A673 (cell line): ENCODE results near the gene CCDC78. TPM values are rescaled to one million over a fixed set of nuclear protein-coding genes. Genes with fewer than 3 reads are reported as not detected.
"Not testable (repeated sequence)": the region's sequence is repeated elsewhere in the genome, so short reads cannot be mapped to it uniquely, and the experiment has no call there.

Source experiments
- BruUV-seq: library from RNA; stranded (reverse); fragments of 400-500 nt; replicated peaks from 2 replicates; lab custom pipeline; 2021; lab: Mats Ljungman, UMichigan
- CTCF ChIA-PET: fragments of 300-600 bp; sonication (Branson Sonifier 250); formaldehyde crosslinking; loops from one replicate; lab custom pipeline; 2022; ENCODE audit warnings: antibody characterized with exemption; lab: Charles Lee
- POLR2A ChIA-PET: fragments of 300-600 bp; sonication (Branson Sonifier 250); formaldehyde crosslinking; loops from one replicate; lab custom pipeline; 2022; ENCODE audit warnings: antibody characterized with exemption; ENCODE audit not compliant: low non-redundant PET; lab: Charles Lee
- DNase-seq: peaks from one replicate; pipeline ENCODE4 v3.0.0-alpha.2; 2015; ENCODE audit warnings: low spot score
- H3K27ac ChIP-seq: fragments of 200-600 bp; sonication (generic); 2 replicates; pipeline ENCODE4 v1.5.1; 2016; ENCODE audit warnings: mixed run types, low read depth, mild to moderate bottlenecking, mixed read lengths, antibody characterized with exemption, low read length; ENCODE audit not compliant: poor library complexity, severe bottlenecking
- H3K27me3 ChIP-seq: fragments of 200-600 bp; sonication (generic); replicated peaks from 2 replicates; pipeline ENCODE4 v1.6.1; 2017; ENCODE audit warnings: mixed run types, low read depth, mild to moderate bottlenecking, mixed read lengths, antibody characterized with exemption, low read length; ENCODE audit not compliant: insufficient read depth, poor library complexity
- H3K36me3 ChIP-seq: fragments of 200-600 bp; sonication (generic); 2 replicates; pipeline ENCODE4 v1.6.1; 2016; ENCODE audit warnings: mixed run types, mild to moderate bottlenecking, mixed read lengths, antibody characterized with exemption, low read length; ENCODE audit not compliant: insufficient read depth, poor library complexity, severe bottlenecking
- H3K4me1 ChIP-seq: fragments of 200-600 bp; sonication (generic); 2 replicates; pipeline ENCODE4 v1.6.1; 2017; ENCODE audit warnings: mixed run types, mild to moderate bottlenecking, mixed read lengths, antibody characterized with exemption, low read length; ENCODE audit not compliant: insufficient read depth, poor library complexity, severe bottlenecking
- H3K4me3 ChIP-seq: fragments of 200-600 bp; sonication (generic); 2 replicates; pipeline ENCODE4 v1.5.1; 2016; ENCODE audit warnings: low read depth, mixed run types, mild to moderate bottlenecking, mixed read lengths, low read length; ENCODE audit not compliant: poor library complexity, severe bottlenecking
- H3K9me3 ChIP-seq: fragments of 200-600 bp; sonication (generic); 2 replicates; pipeline ENCODE4 v1.6.1; 2016; ENCODE audit warnings: mixed run types, low read depth, mild to moderate bottlenecking, mixed read lengths, antibody characterized with exemption, low read length; ENCODE audit not compliant: poor library complexity, severe bottlenecking
- EZH2 ChIP-seq: fragments of 200-600 bp; sonication (generic); IDR thresholded peaks from 2 replicates; pipeline ENCODE4 v1.6.1; 2017; ENCODE audit warnings: borderline replicate concordance, low read depth, mild to moderate bottlenecking, mixed read lengths, antibody characterized with exemption, low read length; ENCODE audit not compliant: poor library complexity, severe bottlenecking
- intact Hi-C: fragments of 100-400 bp; cut with micrococcal nuclease; formaldehyde crosslinking; loops from one replicate; pipeline ENCODE4 v1.10.0; 2022; ENCODE audit not compliant: unreplicated experiment
- total RNA-seq: library from RNA; stranded (reverse); gene quantifications from 2 replicates; pipeline ENCODE4 v1.2.3, GENCODE V29; 2021
- TF ChIP-seq, protein P1 (sequence below): fragments of 300-800, 200-600 bp; sonication (generic); conservative IDR thresholded peaks from 2 replicates; pipeline ENCODE4 v1.5.1; 2017; ENCODE audit warnings: low read depth, mild to moderate bottlenecking, antibody characterized with exemption, low read length, moderate library complexity, mixed read lengths

Gene CCDC78
- total RNA-seq, 1 experiment from 2014 or later, result 0.28 TPM

- intact Hi-C loops, result no loop called here
- BruUV-seq, result no TSS peak
- H3K27me3 ChIP-seq, result peaks cover 36% of the 10 kb centered on the region
Measured at GRCh38 chr16:692356-693108, 33.7 kb downstream of the CCDC78 start.

DNA sequence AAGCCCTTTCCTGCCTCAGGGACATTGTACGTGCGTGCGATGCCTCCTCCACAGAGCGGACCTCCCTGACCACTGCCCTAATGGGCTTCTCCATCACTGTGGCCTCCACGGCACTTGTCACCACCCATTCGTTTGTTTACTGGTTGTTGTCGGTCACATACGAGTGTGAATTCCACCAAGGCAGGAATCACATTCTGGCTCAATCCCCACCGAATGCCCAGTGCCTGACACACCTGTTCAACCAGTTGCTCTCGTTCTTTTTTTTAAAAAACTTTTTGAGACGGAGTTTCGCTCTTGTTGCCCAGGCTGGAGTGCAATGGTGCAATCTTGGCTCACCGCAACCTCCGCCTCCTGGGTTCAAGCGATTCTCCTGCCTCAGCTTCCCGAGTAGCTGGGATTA, 35.0 kb downstream of the CCDC78 start:
- H3K9me3 ChIP-seq, intact Hi-C loops, POLR2A ChIA-PET, BruUV-seq, H3K27ac ChIP-seq, H3K36me3 ChIP-seq, CTCF ChIA-PET, DNase-seq, H3K4me3 ChIP-seq: not testable (repeated sequence)
- peaks cover 22% of the 10 kb centered on the region for H3K4me1 ChIP-seq
- H3K27me3 ChIP-seq, result peaks cover 34% of the 10 kb centered on the region

More at GRCh38 chr16:692356-693108, 33.7 kb downstream of the CCDC78 start:
- ChIA-PET CTCF (no interaction called here), POLR2A (no interaction called here)
- H3K27ac ChIP-seq, result no peak overlapping the region
- peaks cover 22% of the 10 kb centered on the region for H3K4me1 ChIP-seq
- H3K9me3 ChIP-seq, result no peaks in the 10 kb centered on the region
- H3K4me3 ChIP-seq, result no peak overlapping the region
- no peak for TF ChIP-seq EZH2
- TF ChIP-seq, protein P1, sequence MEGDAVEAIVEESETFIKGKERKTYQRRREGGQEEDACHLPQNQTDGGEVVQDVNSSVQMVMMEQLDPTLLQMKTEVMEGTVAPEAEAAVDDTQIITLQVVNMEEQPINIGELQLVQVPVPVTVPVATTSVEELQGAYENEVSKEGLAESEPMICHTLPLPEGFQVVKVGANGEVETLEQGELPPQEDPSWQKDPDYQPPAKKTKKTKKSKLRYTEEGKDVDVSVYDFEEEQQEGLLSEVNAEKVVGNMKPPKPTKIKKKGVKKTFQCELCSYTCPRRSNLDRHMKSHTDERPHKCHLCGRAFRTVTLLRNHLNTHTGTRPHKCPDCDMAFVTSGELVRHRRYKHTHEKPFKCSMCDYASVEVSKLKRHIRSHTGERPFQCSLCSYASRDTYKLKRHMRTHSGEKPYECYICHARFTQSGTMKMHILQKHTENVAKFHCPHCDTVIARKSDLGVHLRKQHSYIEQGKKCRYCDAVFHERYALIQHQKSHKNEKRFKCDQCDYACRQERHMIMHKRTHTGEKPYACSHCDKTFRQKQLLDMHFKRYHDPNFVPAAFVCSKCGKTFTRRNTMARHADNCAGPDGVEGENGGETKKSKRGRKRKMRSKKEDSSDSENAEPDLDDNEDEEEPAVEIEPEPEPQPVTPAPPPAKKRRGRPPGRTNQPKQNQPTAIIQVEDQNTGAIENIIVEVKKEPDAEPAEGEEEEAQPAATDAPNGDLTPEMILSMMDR, result no peak
- no peaks in the 10 kb centered on the region for H3K36me3 ChIP-seq
- DNase-seq, result no peak

GRCh38 chr16:689175-689897, 36.9 kb downstream of the CCDC78 start:
- peaks cover 19% of the 10 kb centered on the region for H3K27me3 ChIP-seq
- intact Hi-C loops, result loop anchor here (5.0 kb wide), 1 partner anchor 297 kb away; no protein-coding TSS in a partner anchor
- peak overlapping the region; percentile 82 for H3K27ac ChIP-seq
- peaks cover 4% of the 10 kb centered on the region for H3K36me3 ChIP-seq
- POLR2A ChIA-PET, result no interaction called here
- H3K4me3 ChIP-seq, result peak overlapping the region; percentile 89
- TF ChIP-seq, protein P1, result no peak
- TF ChIP-seq EZH2, result no peak
- BruUV-seq, result no TSS peak
- CTCF ChIA-PET, result no interaction called here
- H3K9me3 ChIP-seq, result no peaks in the 10 kb centered on the region
- peaks cover 12% of the 10 kb centered on the region for H3K4me1 ChIP-seq
- no peak for DNase-seq
